ENCODE results near the gene PIR. TPM values are rescaled to one million over a fixed set of nuclear protein-coding genes. Genes with fewer than 3 reads are reported as not detected.

Gene PIR
- total RNA-seq, 1 donor from 2014 or later = 19.8 TPM

DNA sequence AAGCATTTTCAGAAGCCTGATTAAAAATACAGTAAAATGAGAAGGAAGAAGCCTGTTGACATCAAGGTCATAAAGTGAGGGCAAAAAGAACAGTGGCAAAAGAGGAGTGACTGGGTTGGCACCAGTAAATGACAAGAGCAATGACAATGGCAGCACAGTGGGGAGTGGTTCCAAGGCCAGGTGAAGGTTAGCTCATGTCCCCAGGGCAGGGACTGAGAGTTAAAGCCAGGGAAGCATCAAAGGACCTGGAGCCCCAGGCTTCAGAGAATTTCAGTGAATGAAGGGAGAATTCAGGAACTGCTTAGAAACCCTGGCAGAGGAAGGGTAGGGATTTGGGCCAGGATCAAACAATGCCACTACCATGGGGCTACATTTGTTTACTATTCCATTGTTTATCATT is 149.0 kb downstream of the PIR start:
- intact Hi-C loops (cut with DNase I) = loop anchor here (10.0 kb wide), 1 partner anchor 121 kb away; no protein-coding TSS in a partner anchor
- no peak for DNase-seq
- no peak overlapping the region for H3K27ac ChIP-seq
- no peaks in the 10 kb centered on the region for H3K27me3 ChIP-seq (ENCODE audit: low read depth)
- H3K4me1 ChIP-seq = no peaks in the 10 kb centered on the region
- ATAC-seq = no peak
- H3K36me3 ChIP-seq = no peaks in the 10 kb centered on the region
- TF ChIP-seq, protein P1, sequence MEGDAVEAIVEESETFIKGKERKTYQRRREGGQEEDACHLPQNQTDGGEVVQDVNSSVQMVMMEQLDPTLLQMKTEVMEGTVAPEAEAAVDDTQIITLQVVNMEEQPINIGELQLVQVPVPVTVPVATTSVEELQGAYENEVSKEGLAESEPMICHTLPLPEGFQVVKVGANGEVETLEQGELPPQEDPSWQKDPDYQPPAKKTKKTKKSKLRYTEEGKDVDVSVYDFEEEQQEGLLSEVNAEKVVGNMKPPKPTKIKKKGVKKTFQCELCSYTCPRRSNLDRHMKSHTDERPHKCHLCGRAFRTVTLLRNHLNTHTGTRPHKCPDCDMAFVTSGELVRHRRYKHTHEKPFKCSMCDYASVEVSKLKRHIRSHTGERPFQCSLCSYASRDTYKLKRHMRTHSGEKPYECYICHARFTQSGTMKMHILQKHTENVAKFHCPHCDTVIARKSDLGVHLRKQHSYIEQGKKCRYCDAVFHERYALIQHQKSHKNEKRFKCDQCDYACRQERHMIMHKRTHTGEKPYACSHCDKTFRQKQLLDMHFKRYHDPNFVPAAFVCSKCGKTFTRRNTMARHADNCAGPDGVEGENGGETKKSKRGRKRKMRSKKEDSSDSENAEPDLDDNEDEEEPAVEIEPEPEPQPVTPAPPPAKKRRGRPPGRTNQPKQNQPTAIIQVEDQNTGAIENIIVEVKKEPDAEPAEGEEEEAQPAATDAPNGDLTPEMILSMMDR (IDR thresholded peaks at IDR 0.05) = no peak
- H3K9me3 ChIP-seq = no peaks in the 10 kb centered on the region
- H3K4me3 ChIP-seq = no peak overlapping the region

DNA sequence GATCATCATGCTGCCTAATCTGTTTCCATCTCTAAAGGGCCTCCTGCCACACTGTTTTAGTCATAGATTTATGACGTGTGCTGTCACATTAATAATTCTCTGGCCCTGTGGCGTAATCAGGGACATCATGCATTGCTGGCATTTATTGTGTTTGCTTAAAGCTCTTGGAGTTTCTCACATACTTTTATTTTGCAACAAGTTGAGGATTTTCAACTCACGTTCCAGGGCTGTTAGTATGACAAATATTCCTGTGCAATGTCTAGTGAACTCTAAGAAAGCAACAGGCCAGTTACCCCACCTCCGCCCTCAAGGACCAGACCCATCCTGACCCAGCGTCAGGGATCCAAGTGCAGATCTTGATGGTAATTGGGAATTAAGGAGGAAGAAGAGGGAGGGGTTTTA is 150.1 kb downstream of the PIR start:
- ATAC-seq (peak; percentile 82 to 91), DNase-seq (no peak)
- no peak overlapping the region for H3K27ac ChIP-seq

DNA sequence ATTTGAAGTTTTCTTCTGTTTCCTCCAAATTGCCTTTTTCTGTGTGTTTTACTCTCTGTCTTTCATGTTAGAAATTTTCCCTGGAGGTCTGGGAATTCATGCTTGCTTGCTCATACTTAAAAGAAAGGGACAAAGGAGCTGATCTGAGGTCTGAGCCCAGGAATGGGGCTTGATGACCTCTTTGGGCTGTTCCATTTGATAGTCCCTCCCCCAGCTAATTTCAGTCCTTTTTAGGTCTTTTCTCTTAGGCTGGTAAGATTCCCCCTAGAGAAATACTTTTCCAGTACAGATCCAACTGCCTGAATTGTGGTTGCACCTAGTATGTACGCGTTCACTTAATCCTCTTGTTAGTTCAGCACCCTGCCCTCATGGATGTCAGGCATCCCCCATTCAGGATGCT is 152.3 kb downstream of the PIR start:
- TF ChIP-seq, protein P1 (IDR thresholded peaks at IDR 0.05) = no peak
- no peak for DNase-seq
- intact Hi-C loops (cut with DNase I) = loop anchor here (10.0 kb wide), 1 partner anchor 124 kb away; no protein-coding TSS in a partner anchor
- Histone ChIP-seq H3K36me3 (no peaks in the 10 kb centered on the region), H3K27me3 (ENCODE audit: low read depth) (no peaks in the 10 kb centered on the region), H3K4me1 (no peaks in the 10 kb centered on the region), H3K27ac (no peak overlapping the region), H3K9me3 (no peaks in the 10 kb centered on the region), H3K4me3 (no peak overlapping the region)
- ATAC-seq = no peak

More for the DNA sequence above, 150.1 kb downstream of the PIR start:
- no peaks in the 10 kb centered on the region for H3K9me3 ChIP-seq
- no peaks in the 10 kb centered on the region for H3K27me3 ChIP-seq (ENCODE audit: low read depth)
- H3K4me1 ChIP-seq = no peaks in the 10 kb centered on the region
- TF ChIP-seq, protein P1 (IDR thresholded peaks at IDR 0.05) = no peak
- intact Hi-C loops (cut with DNase I) = loop anchor here (10.0 kb wide), 1 partner anchor 122 kb away; no protein-coding TSS in a partner anchor
- H3K4me3 ChIP-seq = no peak overlapping the region
- H3K36me3 ChIP-seq = no peaks in the 10 kb centered on the region

DNA sequence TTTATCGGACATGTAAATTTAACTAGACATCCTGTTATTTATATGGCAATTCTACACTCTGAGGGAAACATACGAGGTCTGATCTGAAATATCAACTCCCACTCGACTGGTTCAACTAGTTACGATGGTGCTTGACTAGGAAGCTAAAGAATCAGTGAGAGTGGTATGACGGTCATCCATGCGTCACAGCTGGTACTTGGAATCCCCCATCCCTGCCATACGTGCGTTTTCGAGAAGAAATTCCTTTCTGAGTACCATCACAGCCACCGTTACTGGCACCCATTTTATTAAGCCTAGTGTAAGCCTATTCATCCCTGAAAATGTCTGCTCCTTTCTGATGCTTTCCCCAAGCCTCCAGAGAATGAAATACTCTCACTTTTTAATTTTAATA is 157.1 kb downstream of the PIR start:
- peak overlapping the region; percentile 93 for H3K27ac ChIP-seq
- H3K4me1 ChIP-seq = no peaks in the 10 kb centered on the region
- H3K27me3 ChIP-seq (ENCODE audit: low read depth) = no peaks in the 10 kb centered on the region
- TF ChIP-seq, protein P1 (IDR thresholded peaks at IDR 0.05) = no peak
- DNase-seq = peak; percentile 47
- peak; percentile 49 to 74 for ATAC-seq
- H3K9me3 ChIP-seq = no peaks in the 10 kb centered on the region
- intact Hi-C loops (cut with DNase I) = no loop called here
- peak overlapping the region; percentile 63 for H3K4me3 ChIP-seq
- peaks cover 13% of the 10 kb centered on the region for H3K36me3 ChIP-seq

DNA sequence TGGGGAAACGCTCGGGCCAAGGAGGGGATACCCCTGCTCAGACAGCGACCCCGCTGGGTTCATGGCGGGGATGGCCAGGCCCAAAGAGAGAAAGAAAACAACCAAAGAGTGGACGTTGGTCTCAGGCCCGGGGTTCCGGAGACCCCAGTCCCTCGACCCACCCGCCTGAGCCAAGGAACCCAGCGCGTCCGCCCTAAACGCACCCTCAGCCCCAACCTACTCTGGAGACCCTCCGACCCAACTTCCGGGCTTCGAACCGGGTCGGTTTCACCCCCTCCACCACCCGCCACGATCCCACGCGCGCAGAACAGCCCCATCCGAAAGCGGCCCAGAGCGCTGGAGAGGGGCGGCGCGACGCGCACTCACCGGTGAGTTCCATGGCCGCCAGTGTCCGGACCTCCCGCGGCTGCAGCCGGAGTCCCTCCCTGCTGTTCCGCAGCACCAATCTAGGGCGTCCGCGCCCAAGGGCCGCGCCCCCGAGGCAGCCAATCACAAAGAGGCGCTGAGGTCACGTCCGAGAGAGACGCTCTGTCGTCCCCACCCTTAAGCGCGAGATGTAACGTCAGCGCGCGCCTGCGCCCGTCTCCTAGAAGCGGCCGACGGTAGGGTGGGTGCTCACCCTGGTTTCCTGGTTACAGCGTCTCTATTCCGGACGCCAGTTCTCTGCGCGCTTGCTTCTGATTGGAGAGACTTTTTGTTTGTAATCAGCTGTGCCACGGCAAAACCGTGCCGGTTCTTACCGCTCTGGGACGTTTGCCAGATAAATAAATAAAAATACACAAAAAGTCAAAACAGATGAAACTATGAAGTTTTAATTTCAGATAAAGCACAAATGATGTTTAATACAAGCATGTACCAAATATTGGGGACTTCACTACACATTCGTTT is 157.8 kb downstream of the PIR start, which contains the start of gene PIGA:
PIGA (minus strand) TSS at position 389 of the 888 bp plus-strand sequence. CDS start 3,593 bp downstream, outside the sequence.
- DNase-seq = peak; percentile 98

More for the DNA sequence above, 157.8 kb downstream of the PIR start, which contains the start of gene PIGA:
- H3K4me1 ChIP-seq = no peaks in the 10 kb centered on the region
- ATAC-seq = peak; percentile 97 to 99
- H3K4me3 ChIP-seq = peak within 1 kb of the TSS; percentile 63
- TF ChIP-seq, protein P1 (IDR thresholded peaks at IDR 0.05) = no peak
- H3K27me3 ChIP-seq (ENCODE audit: low read depth) = no peaks in the 10 kb centered on the region
- peaks cover 15% of the 10 kb centered on the region for H3K36me3 ChIP-seq
- peak within 1 kb of the TSS; percentile 93 for H3K27ac ChIP-seq
- intact Hi-C loops (cut with DNase I) = no loop called here
- H3K9me3 ChIP-seq = no peaks in the 10 kb centered on the region

Other genes starting within 250 kb of the PIR start
- 6.0 TPM for gene ASB9, start 223.2 kb downstream of the PIR start, total RNA-seq
- gene ASB11, start 177.7 kb downstream of the PIR start, total RNA-seq = not detected
- 27.1 TPM for gene PIGA, start 157.8 kb downstream of the PIR start, total RNA-seq
- 44.0 TPM for gene VEGFD, start 108.9 kb downstream of the PIR start, total RNA-seq
- gene BMX, start 7.5 kb upstream of the PIR start, total RNA-seq = 3.0 TPM
- 2.6 TPM for gene ACE2, start 107.6 kb upstream of the PIR start, total RNA-seq
- gene CLTRN, start 171.5 kb upstream of the PIR start, total RNA-seq = 0.38 TPM
- 12.6 TPM for gene CA5B, start 244.9 kb upstream of the PIR start, total RNA-seq

All from lower lobe of right lung (tissue), 2 donors.